Stimulated activated CD4-positive, alpha-beta T cell treated with anti-CD3 and anti-CD28 coated beads, Interleukin-1b, Interleukin-23, amount 100 ng/mL, for 24 hours (primary cell): ENCODE measurements around the gene AP5B1.
A peak's percentile ranks its signal among the peaks of the same experiment; 100 is the strongest.

ENCODE experiments used
- DNase-seq, 4 experiments: peaks; one replicate each; pipeline ENCODE4 v3.0.0-alpha.2; 2020; ENCODE audit warnings: low read depth in 4 of 4, low spot score in 1 of 4

AP5B1 gene

GRCh38 chr11:65801153-65801987, 20.6 kb upstream of the AP5B1 start:
- DNase-seq, result no peak

DNA sequence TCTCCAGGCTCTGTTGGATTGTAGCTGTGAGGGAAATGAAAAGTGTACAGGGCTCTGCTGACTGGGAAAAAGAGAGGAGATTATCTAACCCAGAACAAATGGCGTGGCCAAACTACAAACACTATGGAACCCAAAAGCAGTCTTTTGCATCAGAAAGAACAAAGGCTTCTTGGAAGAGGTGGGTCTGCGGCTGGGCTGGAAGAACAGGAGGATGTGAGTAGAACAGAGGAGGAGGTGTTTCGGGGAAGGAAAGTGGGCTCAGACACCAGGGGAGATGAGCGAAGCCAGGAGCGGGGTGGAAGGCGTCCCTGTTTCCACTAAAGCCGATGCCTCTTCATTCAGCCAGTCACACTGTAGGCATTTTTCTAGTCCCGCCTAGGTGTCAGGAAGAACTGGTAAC, 18.1 kb upstream of the AP5B1 start:
- DNase-seq, result no peak

DNA sequence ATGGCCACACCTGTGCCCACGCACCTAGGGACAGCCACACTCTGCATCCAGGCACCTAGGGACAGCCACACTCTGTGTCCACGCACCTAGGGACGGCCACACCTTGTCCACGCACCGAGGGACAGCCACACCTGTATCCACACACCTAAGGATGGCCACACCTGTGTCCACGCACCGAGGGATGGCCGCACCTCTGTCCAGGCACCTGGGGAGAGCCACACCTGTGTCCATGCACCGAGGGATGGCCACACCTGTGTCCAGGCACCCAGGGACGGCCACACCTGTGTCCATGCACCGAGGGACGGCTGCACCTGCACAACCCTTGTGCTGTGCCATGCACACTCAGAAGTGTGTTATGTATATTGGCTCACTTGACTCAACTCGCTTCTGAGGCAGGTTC, 16.9 kb upstream of the AP5B1 start:
- DNase-seq, result no peak

GRCh38 chr11:65796726-65797601, 16.2 kb upstream of the AP5B1 start:
- no peak for DNase-seq

DNA sequence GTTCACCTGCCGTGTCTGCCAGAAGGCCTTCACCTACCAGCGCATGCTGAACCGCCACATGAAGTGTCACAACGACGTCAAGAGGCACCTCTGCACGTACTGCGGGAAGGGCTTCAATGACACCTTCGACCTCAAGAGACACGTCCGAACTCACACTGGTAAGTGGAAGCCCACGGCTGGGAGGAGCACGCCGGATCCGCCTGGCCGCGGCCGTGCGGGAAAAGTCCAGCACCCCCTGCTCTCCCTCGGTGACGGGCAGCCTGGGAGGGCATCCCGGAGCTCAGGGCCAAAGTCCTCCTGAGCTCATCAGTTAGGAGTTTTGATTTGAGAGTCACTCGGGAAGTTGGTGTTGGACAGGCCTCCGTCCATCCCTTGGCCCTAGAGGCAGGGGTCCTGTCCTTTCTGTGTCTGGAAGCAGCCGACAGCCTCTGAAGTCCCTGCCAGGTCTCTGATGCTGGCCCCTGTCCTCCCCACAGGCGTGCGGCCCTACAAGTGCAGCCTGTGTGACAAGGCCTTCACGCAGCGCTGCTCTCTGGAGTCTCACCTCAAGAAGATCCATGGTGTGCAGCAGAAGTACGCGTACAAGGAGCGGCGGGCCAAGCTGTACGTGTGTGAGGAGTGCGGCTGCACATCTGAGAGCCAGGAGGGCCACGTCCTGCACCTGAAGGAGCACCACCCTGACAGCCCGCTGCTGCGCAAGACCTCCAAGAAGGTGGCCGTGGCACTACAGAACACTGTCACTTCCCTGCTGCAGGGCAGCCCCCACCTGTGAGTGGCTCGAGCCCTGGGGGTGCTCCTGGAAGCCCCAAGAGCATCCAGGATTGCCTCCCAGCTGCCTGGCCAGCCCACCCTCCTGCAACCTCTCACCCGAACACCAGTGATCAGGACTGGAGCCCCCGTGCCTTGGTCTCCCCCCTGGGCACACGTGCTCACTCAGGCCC, 14.1 kb upstream of the AP5B1 start:
- no peak for DNase-seq

- no peak for DNase-seq
Observed at GRCh38 chr11:65793625-65794400, 13.0 kb upstream of the AP5B1 start.

- DNase-seq, result no peak
Observed at GRCh38 chr11:65793144-65793581, 12.4 kb upstream of the AP5B1 start.

GRCh38 chr11:65792456-65792855, 11.7 kb upstream of the AP5B1 start:
- no peak for DNase-seq

GRCh38 chr11:65791719-65792213, 11.0 kb upstream of the AP5B1 start:
- peak in 1 of 4 experiments; percentile 55 for DNase-seq

- no peak for DNase-seq
Observed at GRCh38 chr11:65790902-65791650, 10.3 kb upstream of the AP5B1 start.

DNA sequence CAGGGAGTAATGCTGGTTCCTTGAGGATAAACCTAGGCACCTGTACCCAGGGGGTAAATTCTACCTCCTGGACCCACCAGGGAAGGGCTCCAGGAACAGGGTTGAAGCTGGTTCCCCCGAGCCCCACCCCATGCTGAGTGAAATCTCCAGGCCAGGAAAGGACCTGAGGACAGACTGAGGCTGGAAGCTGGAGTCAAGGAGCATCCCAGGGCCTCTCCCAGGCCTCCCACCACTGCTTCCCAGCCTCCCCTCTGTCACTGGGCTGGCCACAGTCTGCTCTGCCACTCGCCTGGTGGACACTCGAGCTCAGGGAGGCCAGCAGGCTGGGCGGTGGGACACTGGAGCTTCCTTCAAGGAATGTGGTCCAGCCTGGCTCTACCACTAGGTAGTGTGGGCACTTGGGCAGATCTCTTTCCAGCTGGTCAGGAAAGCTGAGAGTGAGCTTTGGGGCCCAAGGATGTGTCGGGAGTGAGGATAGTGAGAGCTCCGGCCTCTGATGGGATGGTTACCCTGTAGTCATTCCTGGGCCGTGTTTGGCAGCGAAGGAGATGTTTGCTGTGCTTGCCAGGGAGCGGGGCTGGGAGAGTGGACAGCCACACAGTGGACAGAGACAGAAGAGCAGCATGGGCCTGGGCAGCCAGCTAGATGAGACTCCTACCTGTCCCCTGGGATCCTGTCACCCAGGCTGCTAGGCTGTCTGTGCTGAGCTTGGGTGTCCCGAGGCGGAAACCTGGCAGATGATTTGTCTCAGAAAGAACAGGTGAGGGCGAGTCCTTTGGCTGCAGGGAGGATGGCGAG, 9.5 kb upstream of the AP5B1 start:
- no peak for DNase-seq

DNA sequence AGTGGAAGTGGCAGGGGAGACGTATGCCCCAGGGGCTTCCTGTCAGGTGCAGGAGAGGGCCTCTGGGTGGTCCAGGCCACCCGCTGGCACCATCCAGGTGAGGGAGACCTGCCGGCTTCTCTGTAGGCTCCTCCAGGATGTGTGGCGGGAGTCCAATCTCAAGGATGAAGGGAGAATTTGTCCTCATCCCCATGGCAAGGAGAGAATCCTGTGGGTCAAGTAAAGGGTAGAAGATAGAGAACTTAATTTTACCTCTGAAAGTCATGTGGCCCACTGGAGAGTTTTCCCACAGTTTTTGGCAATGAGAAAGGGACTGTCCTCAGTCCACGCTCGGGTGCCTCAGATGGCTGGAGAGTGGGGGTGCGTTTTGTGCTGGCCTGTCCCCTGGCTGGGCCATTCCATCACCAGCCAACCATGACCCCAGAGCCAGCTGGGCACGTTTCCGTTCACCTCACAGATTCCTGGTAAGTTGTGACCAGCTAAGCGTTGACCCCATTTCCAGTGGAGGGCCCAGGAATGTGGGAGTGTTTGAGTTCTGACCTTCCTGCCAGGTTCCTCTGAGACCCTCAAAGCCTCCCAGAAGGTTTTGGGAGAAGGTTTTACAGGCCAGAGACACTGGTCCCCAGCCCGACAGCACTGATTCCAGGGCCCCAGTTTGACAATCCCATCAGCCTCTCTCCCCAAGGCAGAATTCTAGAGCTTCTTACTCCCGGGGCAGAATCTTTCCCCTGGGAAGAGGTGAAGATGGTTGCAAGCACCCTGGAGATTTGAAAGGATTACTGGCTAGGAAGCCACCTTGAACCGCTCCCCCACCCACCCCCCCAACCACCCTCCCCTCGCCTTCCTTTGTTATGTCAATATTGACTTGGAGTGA, 8.7 kb upstream of the AP5B1 start:
- no peak for DNase-seq

DNA sequence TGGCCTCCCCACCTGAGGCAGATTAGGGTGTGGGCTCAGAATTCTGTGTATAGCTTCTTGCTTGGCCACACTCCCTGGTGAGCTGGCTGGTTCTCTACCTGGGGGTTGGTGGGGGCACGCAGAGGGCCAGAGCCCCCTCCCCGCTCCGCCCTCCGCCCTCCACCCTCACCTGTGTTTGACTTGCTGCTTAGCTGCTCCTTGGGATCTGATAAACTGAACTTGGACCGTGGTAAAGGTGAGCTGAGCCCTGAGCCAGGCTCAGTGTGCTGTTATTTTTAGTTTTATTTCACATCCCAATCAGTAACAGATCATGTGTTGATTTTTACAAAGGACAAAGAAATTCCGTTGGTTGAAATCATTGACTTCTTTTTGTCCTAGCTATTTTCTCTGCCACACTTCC, 8.0 kb upstream of the AP5B1 start:
- DNase-seq, result no peak

GRCh38 chr11:65787649-65788622, 7.2 kb upstream of the AP5B1 start:
- no peak for DNase-seq

DNA sequence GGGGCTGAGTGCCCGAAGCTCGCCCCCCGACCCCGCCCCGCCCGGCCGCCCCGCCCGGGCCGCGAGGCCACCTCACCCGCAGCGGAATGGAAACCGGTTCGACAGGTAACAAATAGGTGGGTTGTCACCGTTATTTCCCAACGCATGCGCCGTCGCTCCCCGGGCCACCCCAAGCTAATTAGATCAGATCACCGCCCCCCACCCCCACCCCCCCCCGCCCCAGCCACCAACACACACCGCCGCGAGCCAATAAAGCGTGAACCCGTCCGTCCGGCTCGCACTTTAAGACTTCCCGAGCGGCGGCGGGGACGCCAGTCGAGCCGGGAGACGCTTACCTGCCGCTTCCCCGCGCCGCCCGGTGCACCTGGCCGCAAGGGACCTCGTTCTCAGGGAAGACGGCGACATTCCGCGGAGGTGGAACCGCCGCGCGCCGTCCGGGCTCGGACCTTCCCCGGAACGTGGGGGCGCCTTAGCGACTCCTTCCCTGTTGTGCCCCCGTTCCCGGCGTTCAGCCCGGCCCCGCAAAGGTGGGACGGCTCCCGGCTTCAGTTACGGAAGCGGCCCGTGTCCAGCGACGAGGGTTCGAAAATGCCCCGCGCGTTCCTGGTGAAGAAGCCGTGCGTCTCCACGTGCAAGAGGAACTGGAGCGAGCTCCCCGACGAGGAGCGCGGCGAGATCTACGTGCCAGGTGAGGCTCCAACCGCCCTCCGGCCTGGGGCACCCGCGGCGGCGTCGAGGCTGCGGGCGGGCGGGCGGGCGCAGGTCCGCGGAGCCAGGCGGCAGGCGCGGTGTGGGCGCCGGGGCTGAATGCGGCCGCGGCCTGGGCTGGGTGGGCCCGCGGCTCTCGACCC, 6.2 kb upstream of the AP5B1 start, which contains the start of gene OVOL1:
Gene OVOL1, plus strand, starts transcription at position 278 of the 851 bp plus-strand sequence. Its CDS starts 311 bp downstream, at position 589.
- no peak for DNase-seq
